Measurements from ENCODE around the gene TTLL8.

DNA sequence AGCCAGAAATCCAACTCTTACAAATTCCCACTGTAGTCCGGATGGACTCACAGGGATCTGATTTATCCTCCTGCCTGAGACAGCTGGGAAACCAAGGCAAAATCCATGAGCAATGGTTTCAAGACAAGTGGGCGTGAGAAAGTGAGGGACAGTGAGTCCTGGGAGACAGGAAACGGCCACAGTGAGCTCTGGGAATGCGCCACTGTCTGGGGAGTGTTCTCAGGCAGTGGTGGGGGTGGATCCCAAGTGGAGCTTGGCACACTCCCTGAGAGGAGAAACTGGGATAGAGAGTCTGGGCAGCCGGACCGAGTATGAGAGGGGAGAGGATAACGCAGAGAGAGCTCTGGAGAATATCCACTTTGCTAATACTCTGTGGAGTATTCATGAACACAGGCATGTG is 55.3 kb downstream of the TTLL8 start:
- TF ChIP-seq POLR2AphosphoS5 (IDR thresholded peaks at IDR 0.05; ENCODE audit: borderline replicate concordance, low read depth, low read length) (no peak), EZH2 (IDR thresholded peaks at IDR 0.05) (no peak)
